ENCODE measurements around the gene PTPN9. TPM values are rescaled to one million over a fixed set of nuclear protein-coding genes. Genes with fewer than 3 reads are reported as not detected.

The PTPN9 gene
- total and polyA plus RNA-seq, 2 of the 4 experiments (the other 2 are of a cell fraction): 26.5 to 38.9 TPM

DNA sequence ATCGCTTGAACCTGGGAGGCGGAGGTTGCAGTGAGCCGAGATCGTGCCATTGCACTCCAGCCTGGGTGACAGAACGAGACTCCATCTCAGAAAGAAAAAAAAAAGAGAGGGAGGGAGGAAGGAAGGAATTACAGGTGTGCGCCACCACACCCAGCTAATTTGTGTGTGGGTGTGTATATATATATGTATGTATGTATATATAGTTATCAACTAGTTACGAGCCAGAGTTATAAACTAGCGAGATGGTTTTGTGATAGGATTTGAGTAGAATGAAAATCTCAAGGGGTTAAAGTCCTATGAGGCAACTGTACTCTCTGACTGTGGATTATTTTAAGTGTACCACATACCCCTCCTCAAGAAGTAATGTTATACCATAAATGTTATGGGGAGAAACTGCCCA, 76.8 kb downstream of the PTPN9 start:
- intact Hi-C loops (cut with micrococcal nuclease) (no loop called here), dilution Hi-C loops (cut with HindIII; ENCODE audit: low sequenced_read_pairs, unreplicated experiment) (no loop called here), in situ Hi-C loops (cut with MboI; ENCODE audit: low sequenced_read_pairs) (no loop called here)
- BruUV-seq (replicated peaks): no TSS peak
- Histone ChIP-seq H3K9ac (ENCODE audit: low read depth, low read length) (no peak overlapping the region), H2AFZ (replicated peaks; ENCODE audit: low read length, poor library complexity) (no peak overlapping the region), H4K8ac (ENCODE audit: low read depth in 2 of 2, low read length in 2 of 2) (no peak overlapping the region), H3K27me3 (ENCODE audit: control insufficient read depth, insufficient read depth, low read length) (no peaks in the 10 kb centered on the region), H3K79me1 (ENCODE audit: low read depth in 1 of 2, low read length in 2 of 2) (peaks cover 0 to 11% of the 10 kb centered on the region in 2 experiments; a peak in 1 of 4 replicates), H3K36me3 (ENCODE audit: control insufficient read depth, insufficient read depth, low read length) (peaks cover 19% of the 10 kb centered on the region), H4K5ac (ENCODE audit: low read depth, low read length) (no peak overlapping the region), H3K14ac (replicated peaks; ENCODE audit: low read depth, low read length) (no peak overlapping the region), H3K23ac (ENCODE audit: low read depth, low read length) (no peak overlapping the region), H2AK9ac (replicated peaks; ENCODE audit: low read depth, low read length, poor library complexity) (no peak overlapping the region), H2BK5ac (ENCODE audit: low read depth, low read length, poor library complexity, severe bottlenecking) (no peak overlapping the region), H3K4me1 (ENCODE audit: control insufficient read depth, insufficient read depth, low read length) (no peaks in the 10 kb centered on the region), H3K27ac (ENCODE audit: insufficient read depth, low read length) (no peak overlapping the region), H2BK20ac (ENCODE audit: low read depth, low read length) (no peak overlapping the region), H2BK15ac (ENCODE audit: low read depth, low read length) (no peak overlapping the region), H3K9me1 (ENCODE audit: insufficient read depth, low read length) (peaks cover 2% of the 10 kb centered on the region; the same call in 1 of the 2 replicates), H4K91ac (ENCODE audit: insufficient read depth, low read depth, low read length) (no peak overlapping the region), H3K4me2 (ENCODE audit: low read depth, low read length) (no peak overlapping the region), H3K4ac (ENCODE audit: low read depth, low read length) (no peak overlapping the region), H3K9me3 (ENCODE audit: control insufficient read depth, insufficient read depth, low read length) (no peaks in the 10 kb centered on the region), H2BK120ac (ENCODE audit: low read depth, low read length) (no peak overlapping the region), H3K4me3 (ENCODE audit: insufficient read depth, low read depth, low read length) (no peak overlapping the region), H3K56ac (ENCODE audit: extremely low read depth, insufficient read depth, low read length) (no peak overlapping the region), H3K18ac (ENCODE audit: low read depth, low read length) (no peak overlapping the region), H4K20me1 (ENCODE audit: insufficient read depth, low read length) (no peaks in the 10 kb centered on the region), H2AK5ac (ENCODE audit: low read depth, low read length) (no peak overlapping the region)
- ATAC-seq (ENCODE audit: low read depth): no peak
- no CpG with 5 or more reads among the region's 8 CpGs for WGBS, 2 experiments (ENCODE audit: extremely low coverage in 2 of 2, insufficient read length in 1 of 2)
- no peak for DNase-seq
- CTCF ChIA-PET: no interaction called here
- TF ChIP-seq USF2 (IDR thresholded peaks at IDR 0.05; ENCODE audit: low read depth, low read length): no peak
- no peak for TF ChIP-seq NFE2L2 (IDR thresholded peaks at IDR 0.05; ENCODE audit: low read depth, low read length)
- TF ChIP-seq POLR2A (IDR thresholded peaks at IDR 0.05; ENCODE audit: low read depth, low read length): no peak
- TF ChIP-seq CHD1 (IDR thresholded peaks at IDR 0.05; ENCODE audit: low read depth, low read length): no peak
- TF ChIP-seq FOS (IDR thresholded peaks at IDR 0.05; ENCODE audit: low read depth, low read length): no peak
- no peak for TF ChIP-seq SMC3 (IDR thresholded peaks at IDR 0.05; ENCODE audit: low read depth, low read length)
- TF ChIP-seq MAZ (IDR thresholded peaks at IDR 0.05; ENCODE audit: borderline replicate concordance, low read depth, low read length): no peak
- TF ChIP-seq RCOR1 (IDR thresholded peaks at IDR 0.05; ENCODE audit: insufficient replicate concordance, low read length): no peak
- TF ChIP-seq CTCF (conservative IDR thresholded peaks at IDR 0.05; ENCODE audit: low read depth, low read length): no peak
- no peak for TF ChIP-seq ELK1 (IDR thresholded peaks at IDR 0.05; ENCODE audit: borderline replicate concordance, low read depth, low read length)
- no peak for TF ChIP-seq MXI1 (IDR thresholded peaks at IDR 0.05; ENCODE audit: borderline replicate concordance, low read depth, low read length)
- no peak for TF ChIP-seq RAD21 (IDR thresholded peaks at IDR 0.05; ENCODE audit: low read length)
- no peak for TF ChIP-seq BHLHE40 (IDR thresholded peaks at IDR 0.05; ENCODE audit: low read depth, low read length)
- TF ChIP-seq MAFK (IDR thresholded peaks at IDR 0.05; ENCODE audit: low read depth, low read length): no peak
- TF ChIP-seq RFX5 (IDR thresholded peaks at IDR 0.05; ENCODE audit: low read depth, low read length): no peak
- no peak for TF ChIP-seq CEBPB (IDR thresholded peaks at IDR 0.05; ENCODE audit: low read depth, low read length)
- POLR2A ChIA-PET (ENCODE audit: unreplicated experiment): no interaction called here
